GM19455 (cell line): Measurements from ENCODE around the gene OR13C2.

Experiments
- ATAC-seq: cut with Tn5 transposase; IDR thresholded peaks from one replicate; pipeline ENCODE4 v1.9.1; 2021; ENCODE audit not compliant: unreplicated experiment

The OR13C2 gene

GRCh38 chr9:104555521-104555920 lies 49.9 kb downstream of the OR13C2 start:
- ATAC-seq = no peak
